OCI-LY1 (cell line): ENCODE data around the gene PPARGC1A.

Source experiments
- H2AFZ ChIP-seq: fragments of 200-600 bp; sonication (generic), shearing (Covaris generic); 2 replicates; pipeline ENCODE4 v1.6.0; 2014; ENCODE audit warnings: antibody characterized with exemption, mild to moderate bottlenecking, low read length
- H3F3A ChIP-seq: fragments of 200-600 bp; sonication (generic), shearing (Covaris generic); 2 replicates; pipeline ENCODE4 v1.6.0; 2014; ENCODE audit warnings: mild to moderate bottlenecking, antibody characterized with exemption, low read length, moderate library complexity; ENCODE audit not compliant: insufficient read depth
- H3K27ac ChIP-seq: fragments of 200-600 bp; sonication (generic); 2 replicates; pipeline ENCODE4 v1.5.1; 2014; ENCODE audit warnings: low read length, mixed run types, mild to moderate bottlenecking, low read depth; ENCODE audit not compliant: poor library complexity, severe bottlenecking
- H3K27me3 ChIP-seq: fragments of 200-600 bp; sonication (generic); 2 replicates; pipeline ENCODE4 v1.6.0; 2014; ENCODE audit warnings: antibody characterized with exemption, mild to moderate bottlenecking, low read length, moderate library complexity; ENCODE audit not compliant: insufficient read depth
- H3K36me3 ChIP-seq: fragments of 200-600 bp; sonication (generic); 2 replicates; pipeline ENCODE4 v1.6.1; 2014; ENCODE audit warnings: mild to moderate bottlenecking, antibody characterized with exemption, low read length, moderate library complexity, mixed read lengths; ENCODE audit not compliant: insufficient read depth
- H3K4me1 ChIP-seq: fragments of 200-600 bp; sonication (generic); 2 replicates; pipeline ENCODE4 v1.5.1; 2014; ENCODE audit warnings: mild to moderate bottlenecking, low read length, moderate library complexity; ENCODE audit not compliant: insufficient read depth, severe bottlenecking
- H3K4me2 ChIP-seq: fragments of 200-600 bp; sonication (generic), shearing (Covaris generic); 2 replicates; pipeline ENCODE4 v1.6.1; 2014; ENCODE audit warnings: low read length
- H3K4me3 ChIP-seq: fragments of 200-600 bp; sonication (generic); 2 replicates; pipeline ENCODE4 v1.5.1; 2014; ENCODE audit warnings: low read length, low read depth, mild to moderate bottlenecking, mixed read lengths; ENCODE audit not compliant: poor library complexity, severe bottlenecking
- H3K79me2 ChIP-seq: fragments of 200-600 bp; shearing (Covaris generic); 2 replicates; pipeline ENCODE4 v1.6.1; 2016; ENCODE audit warnings: mixed run types, low read length, mixed read lengths; ENCODE audit not compliant: insufficient read depth
- H3K9ac ChIP-seq: fragments of 200-600 bp; sonication (generic), shearing (Covaris generic); 2 replicates; pipeline ENCODE4 v1.6.1; 2014; ENCODE audit warnings: mild to moderate bottlenecking, low read length, mixed read lengths
- H3K9me2 ChIP-seq: fragments of 200-600 bp; sonication (generic), shearing (Covaris generic); 2 replicates; pipeline ENCODE4 v1.6.1; 2014; ENCODE audit warnings: low read depth, mild to moderate bottlenecking, low read length, mixed read lengths
- H3K9me3 ChIP-seq: fragments of 200-600 bp; shearing (Covaris generic); 2 replicates; pipeline ENCODE4 v1.6.1; 2014; ENCODE audit warnings: low read length, mixed read lengths
- H4K20me1 ChIP-seq: fragments of 200-600 bp; sonication (generic), shearing (Covaris generic); 2 replicates; pipeline ENCODE4 v1.6.0; 2016; ENCODE audit warnings: mild to moderate bottlenecking, low read length; ENCODE audit not compliant: insufficient read depth
- EZH2 ChIP-seq: fragments of 200-600 bp; sonication (generic), shearing (Covaris generic); IDR thresholded peaks from 2 replicates; pipeline ENCODE4 v1.8.0; 2017; ENCODE audit warnings: borderline replicate concordance, mixed run types, mild to moderate bottlenecking, antibody characterized with exemption, low read length, moderate library complexity, mixed read lengths
- TF ChIP-seq, protein P1 (sequence below): fragments of 200-600 bp; sonication (generic), shearing (Covaris generic); IDR thresholded peaks from 2 replicates; pipeline ENCODE4 v1.5.1; 2017; ENCODE audit warnings: mild to moderate bottlenecking, antibody characterized with exemption, low read length, moderate library complexity, mixed read lengths

The PPARGC1A gene

DNA sequence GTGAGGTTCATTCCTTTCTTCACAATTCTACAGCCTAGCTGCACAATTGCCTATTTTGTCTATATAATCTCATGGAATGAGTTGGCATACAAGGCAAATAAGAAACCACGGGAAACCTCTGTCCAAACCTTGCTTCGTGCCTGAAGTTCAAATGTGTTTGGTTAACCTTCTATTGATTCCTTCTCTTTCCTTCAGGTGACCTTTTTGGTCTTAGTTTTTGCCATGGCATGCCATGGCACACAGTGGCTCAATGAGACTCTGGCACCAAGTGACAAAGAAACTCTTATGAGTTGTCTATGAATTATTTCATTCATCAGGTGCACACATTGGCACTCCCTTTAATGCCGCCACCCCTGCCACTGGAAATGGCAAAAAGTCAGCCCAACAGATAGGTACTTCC is 101.8 kb downstream of the PPARGC1A start:
- no peaks in the 10 kb centered on the region for H3F3A ChIP-seq
- H3K27ac ChIP-seq = no peak overlapping the region
- H3K36me3 ChIP-seq = no peaks in the 10 kb centered on the region
- no peaks in the 10 kb centered on the region for H4K20me1 ChIP-seq
- H3K79me2 ChIP-seq = no peaks in the 10 kb centered on the region
- H3K9me2 ChIP-seq = no peaks in the 10 kb centered on the region
- no peaks in the 10 kb centered on the region for H3K4me1 ChIP-seq
- no peak overlapping the region for H2AFZ ChIP-seq
- no peak for TF ChIP-seq EZH2
- TF ChIP-seq, protein P1, sequence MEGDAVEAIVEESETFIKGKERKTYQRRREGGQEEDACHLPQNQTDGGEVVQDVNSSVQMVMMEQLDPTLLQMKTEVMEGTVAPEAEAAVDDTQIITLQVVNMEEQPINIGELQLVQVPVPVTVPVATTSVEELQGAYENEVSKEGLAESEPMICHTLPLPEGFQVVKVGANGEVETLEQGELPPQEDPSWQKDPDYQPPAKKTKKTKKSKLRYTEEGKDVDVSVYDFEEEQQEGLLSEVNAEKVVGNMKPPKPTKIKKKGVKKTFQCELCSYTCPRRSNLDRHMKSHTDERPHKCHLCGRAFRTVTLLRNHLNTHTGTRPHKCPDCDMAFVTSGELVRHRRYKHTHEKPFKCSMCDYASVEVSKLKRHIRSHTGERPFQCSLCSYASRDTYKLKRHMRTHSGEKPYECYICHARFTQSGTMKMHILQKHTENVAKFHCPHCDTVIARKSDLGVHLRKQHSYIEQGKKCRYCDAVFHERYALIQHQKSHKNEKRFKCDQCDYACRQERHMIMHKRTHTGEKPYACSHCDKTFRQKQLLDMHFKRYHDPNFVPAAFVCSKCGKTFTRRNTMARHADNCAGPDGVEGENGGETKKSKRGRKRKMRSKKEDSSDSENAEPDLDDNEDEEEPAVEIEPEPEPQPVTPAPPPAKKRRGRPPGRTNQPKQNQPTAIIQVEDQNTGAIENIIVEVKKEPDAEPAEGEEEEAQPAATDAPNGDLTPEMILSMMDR = no peak
- no peak overlapping the region for H3K4me2 ChIP-seq
- H3K27me3 ChIP-seq = no peaks in the 10 kb centered on the region
- H3K9me3 ChIP-seq = no peaks in the 10 kb centered on the region
- H3K4me3 ChIP-seq = no peak overlapping the region
- no peak overlapping the region for H3K9ac ChIP-seq

DNA sequence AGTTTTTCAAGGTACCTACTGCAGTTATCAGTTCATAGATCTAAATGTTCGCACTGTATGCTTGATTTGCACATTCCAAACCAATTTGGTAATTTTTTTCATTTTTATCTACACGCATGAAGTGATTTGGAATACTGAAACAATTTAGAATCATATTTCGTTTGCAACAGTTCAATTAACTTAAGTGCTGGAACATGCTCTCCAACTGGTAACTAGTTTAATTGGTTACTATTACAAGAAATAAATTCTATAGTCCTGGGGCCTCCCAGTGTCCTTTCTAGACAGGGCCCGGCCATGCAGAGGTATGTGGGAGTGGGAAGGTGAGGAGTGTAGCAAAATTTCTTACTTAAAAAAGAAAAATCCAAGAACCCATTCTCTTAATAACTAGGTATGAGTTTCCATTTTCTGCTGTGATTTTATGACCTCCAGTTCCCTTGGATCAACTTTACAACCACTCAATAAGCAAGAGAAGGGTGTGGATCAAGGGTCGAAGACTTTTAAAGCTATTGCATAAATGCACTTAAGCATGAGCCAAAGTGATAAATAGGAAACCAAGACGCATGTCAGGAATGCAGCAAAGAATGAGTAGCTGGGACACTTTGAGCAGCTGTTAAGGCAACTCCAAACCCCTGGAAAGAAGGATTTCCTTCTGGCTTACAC is 106.9 kb downstream of the PPARGC1A start:
- Histone ChIP-seq H3K4me1 (no peaks in the 10 kb centered on the region), H3K27ac (no peak overlapping the region), H3F3A (no peaks in the 10 kb centered on the region), H2AFZ (no peak overlapping the region), H3K27me3 (no peaks in the 10 kb centered on the region), H3K9me2 (no peaks in the 10 kb centered on the region), H4K20me1 (no peaks in the 10 kb centered on the region), H3K79me2 (no peaks in the 10 kb centered on the region), H3K36me3 (no peaks in the 10 kb centered on the region), H3K9ac (no peak overlapping the region), H3K4me3 (no peak overlapping the region), H3K9me3 (no peaks in the 10 kb centered on the region), H3K4me2 (no peak overlapping the region)
- TF ChIP-seq, protein P1 = no peak
- TF ChIP-seq EZH2 = no peak

- H3K27ac ChIP-seq = no peak overlapping the region
- no peaks in the 10 kb centered on the region for H3K36me3 ChIP-seq
- H3K79me2 ChIP-seq = no peaks in the 10 kb centered on the region
- TF ChIP-seq, protein P1 = no peak
- TF ChIP-seq EZH2 = no peak
- H3F3A ChIP-seq = no peaks in the 10 kb centered on the region
- H3K4me3 ChIP-seq = no peak overlapping the region
- no peak overlapping the region for H2AFZ ChIP-seq
- no peaks in the 10 kb centered on the region for H3K27me3 ChIP-seq
- no peaks in the 10 kb centered on the region for H3K4me1 ChIP-seq
- H3K9ac ChIP-seq = no peak overlapping the region
- H3K4me2 ChIP-seq = no peak overlapping the region
- no peaks in the 10 kb centered on the region for H4K20me1 ChIP-seq
- no peaks in the 10 kb centered on the region for H3K9me3 ChIP-seq
- H3K9me2 ChIP-seq = no peaks in the 10 kb centered on the region
Measured at GRCh38 chr4:23779839-23780238, 110.0 kb downstream of the PPARGC1A start.
